ENCODE results near the gene KCND1.

Gene KCND1

GRCh38 chrX:48974574-48974973 is 2.9 kb upstream of the KCND1 start:
- peaks cover 8% of the 10 kb centered on the region for H3K36me3 ChIP-seq (ENCODE audit: insufficient read depth, low read length)
- no peaks in the 10 kb centered on the region for H3K9me3 ChIP-seq (ENCODE audit: low read length)
- no peak overlapping the region for H3K4me3 ChIP-seq (ENCODE audit: low read depth in 1 of 2, low read length in 2 of 2)
- H3K4me1 ChIP-seq (ENCODE audit: insufficient read depth, low read length): peaks cover 7% of the 10 kb centered on the region
- no peak overlapping the region for H3K27ac ChIP-seq (ENCODE audit: low read depth, low read length)
- peaks cover 0 to 17% of the 10 kb centered on the region in 2 donors for H3K27me3 ChIP-seq (ENCODE audit: control insufficient read depth in 1 of 2, insufficient read depth in 2 of 2, low read length in 2 of 2)
- H3K9ac ChIP-seq (ENCODE audit: low read length): no peak overlapping the region

- no peak overlapping the region for H3K9ac ChIP-seq (ENCODE audit: low read length)
- peaks cover 8% of the 10 kb centered on the region for H3K36me3 ChIP-seq (ENCODE audit: insufficient read depth, low read length)
- H3K27me3 ChIP-seq (ENCODE audit: control insufficient read depth in 1 of 2, insufficient read depth in 2 of 2, low read length in 2 of 2): peaks cover 0 to 17% of the 10 kb centered on the region in 2 donors
- peaks cover 7% of the 10 kb centered on the region for H3K4me1 ChIP-seq (ENCODE audit: insufficient read depth, low read length)
- no peak overlapping the region for H3K27ac ChIP-seq (ENCODE audit: low read depth, low read length)
- no peaks in the 10 kb centered on the region for H3K9me3 ChIP-seq (ENCODE audit: low read length)
- no peak overlapping the region for H3K4me3 ChIP-seq (ENCODE audit: low read depth in 1 of 2, low read length in 2 of 2)
Measured at GRCh38 chrX:48974033-48974432, 2.4 kb upstream of the KCND1 start.

GRCh38 chrX:48972220-48973164 is 848 bp upstream of the KCND1 start:
- Histone ChIP-seq H3K27ac (ENCODE audit: low read depth, low read length) (peak overlapping the region; percentile 19), H3K27me3 (ENCODE audit: control insufficient read depth in 1 of 2, insufficient read depth in 2 of 2, low read length in 2 of 2) (peaks cover 0 to 17% of the 10 kb centered on the region in 2 donors), H3K36me3 (ENCODE audit: insufficient read depth, low read length) (no peaks in the 10 kb centered on the region), H3K4me1 (ENCODE audit: insufficient read depth, low read length) (peaks cover 7% of the 10 kb centered on the region), H3K9ac (ENCODE audit: low read length) (peak overlapping the region; percentile 21), H3K9me3 (ENCODE audit: low read length) (no peaks in the 10 kb centered on the region), H3K4me3 (ENCODE audit: low read depth in 1 of 2, low read length in 2 of 2) (peak overlapping the region; percentile 27 to 63)

- Histone ChIP-seq H3K27me3 (ENCODE audit: control insufficient read depth in 1 of 2, insufficient read depth in 2 of 2, low read length in 2 of 2) (peaks cover 0 to 11% of the 10 kb centered on the region in 2 donors), H3K36me3 (ENCODE audit: insufficient read depth, low read length) (no peaks in the 10 kb centered on the region)
Measured at GRCh38 chrX:48969471-48969870, 2.2 kb downstream of the KCND1 start.

GRCh38 chrX:48968377-48968776 is 3.3 kb downstream of the KCND1 start:
- Histone ChIP-seq H3K4me3 (ENCODE audit: low read depth in 1 of 2, low read length in 2 of 2) (no peak overlapping the region), H3K27me3 (ENCODE audit: control insufficient read depth in 1 of 2, insufficient read depth in 2 of 2, low read length in 2 of 2) (peaks cover 0 to 11% of the 10 kb centered on the region in 2 donors), H3K9ac (ENCODE audit: low read length) (no peak overlapping the region), H3K9me3 (ENCODE audit: low read length) (no peaks in the 10 kb centered on the region), H3K36me3 (ENCODE audit: insufficient read depth, low read length) (no peaks in the 10 kb centered on the region), H3K27ac (ENCODE audit: low read depth, low read length) (no peak overlapping the region), H3K4me1 (ENCODE audit: insufficient read depth, low read length) (peaks cover 7% of the 10 kb centered on the region)

More at GRCh38 chrX:48969471-48969870, 2.2 kb downstream of the KCND1 start:
- Histone ChIP-seq H3K27ac (ENCODE audit: low read depth, low read length) (no peak overlapping the region), H3K4me1 (ENCODE audit: insufficient read depth, low read length) (peaks cover 7% of the 10 kb centered on the region), H3K9me3 (ENCODE audit: low read length) (no peaks in the 10 kb centered on the region), H3K4me3 (ENCODE audit: low read depth in 1 of 2, low read length in 2 of 2) (no peak overlapping the region), H3K9ac (ENCODE audit: low read length) (no peak overlapping the region)

GRCh38 chrX:48966796-48967579 is 4.7 kb downstream of the KCND1 start:
- H3K9me3 ChIP-seq (ENCODE audit: low read length): no peaks in the 10 kb centered on the region
- H3K27me3 ChIP-seq (ENCODE audit: control insufficient read depth in 1 of 2, insufficient read depth in 2 of 2, low read length in 2 of 2): peaks cover 0 to 7% of the 10 kb centered on the region in 2 donors
- no peaks in the 10 kb centered on the region for H3K36me3 ChIP-seq (ENCODE audit: insufficient read depth, low read length)
- H3K27ac ChIP-seq (ENCODE audit: low read depth, low read length): no peak overlapping the region
- H3K4me3 ChIP-seq (ENCODE audit: low read depth in 1 of 2, low read length in 2 of 2): no peak overlapping the region
- H3K9ac ChIP-seq (ENCODE audit: low read length): no peak overlapping the region
- H3K4me1 ChIP-seq (ENCODE audit: insufficient read depth, low read length): peaks cover 7% of the 10 kb centered on the region

- Histone ChIP-seq H3K27ac (ENCODE audit: low read depth, low read length) (no peak overlapping the region), H3K27me3 (ENCODE audit: control insufficient read depth in 1 of 2, insufficient read depth in 2 of 2, low read length in 2 of 2) (no peaks in the 10 kb centered on the region), H3K9ac (ENCODE audit: low read length) (no peak overlapping the region), H3K9me3 (ENCODE audit: low read length) (no peaks in the 10 kb centered on the region), H3K4me1 (ENCODE audit: insufficient read depth, low read length) (peaks cover 2% of the 10 kb centered on the region), H3K36me3 (ENCODE audit: insufficient read depth, low read length) (no peaks in the 10 kb centered on the region), H3K4me3 (ENCODE audit: low read depth in 1 of 2, low read length in 2 of 2) (no peak overlapping the region)
Measured at GRCh38 chrX:48965959-48966358, 5.7 kb downstream of the KCND1 start.

- H3K27me3 ChIP-seq (ENCODE audit: control insufficient read depth in 1 of 2, insufficient read depth in 2 of 2, low read length in 2 of 2): no peaks in the 10 kb centered on the region
- H3K9ac ChIP-seq (ENCODE audit: low read length): no peak overlapping the region
- peaks cover 4% of the 10 kb centered on the region for H3K4me1 ChIP-seq (ENCODE audit: insufficient read depth, low read length)
- H3K4me3 ChIP-seq (ENCODE audit: low read depth in 1 of 2, low read length in 2 of 2): no peak overlapping the region
- no peak overlapping the region for H3K27ac ChIP-seq (ENCODE audit: low read depth, low read length)
- H3K36me3 ChIP-seq (ENCODE audit: insufficient read depth, low read length): no peaks in the 10 kb centered on the region
- H3K9me3 ChIP-seq (ENCODE audit: low read length): no peaks in the 10 kb centered on the region
Measured at GRCh38 chrX:48961585-48962091, 10.0 kb downstream of the KCND1 start.

- no peak overlapping the region for H3K27ac ChIP-seq (ENCODE audit: low read depth, low read length)
- H3K4me1 ChIP-seq (ENCODE audit: insufficient read depth, low read length): peaks cover 15% of the 10 kb centered on the region
- H3K9ac ChIP-seq (ENCODE audit: low read length): no peak overlapping the region
- peaks cover 10% of the 10 kb centered on the region for H3K36me3 ChIP-seq (ENCODE audit: insufficient read depth, low read length)
- H3K4me3 ChIP-seq (ENCODE audit: low read depth in 1 of 2, low read length in 2 of 2): no peak overlapping the region
- no peaks in the 10 kb centered on the region for H3K9me3 ChIP-seq (ENCODE audit: low read length)
- no peaks in the 10 kb centered on the region for H3K27me3 ChIP-seq (ENCODE audit: control insufficient read depth in 1 of 2, insufficient read depth in 2 of 2, low read length in 2 of 2)
Measured at GRCh38 chrX:48960291-48960690, 11.4 kb downstream of the KCND1 start.

- peaks cover 15% of the 10 kb centered on the region for H3K36me3 ChIP-seq (ENCODE audit: insufficient read depth, low read length)
- peaks cover 27% of the 10 kb centered on the region for H3K4me1 ChIP-seq (ENCODE audit: insufficient read depth, low read length)
- peak overlapping the region; percentile 27 for H3K9ac ChIP-seq (ENCODE audit: low read length)
- H3K27ac ChIP-seq (ENCODE audit: low read depth, low read length): peak overlapping the region; percentile 90
- H3K4me3 ChIP-seq (ENCODE audit: low read depth in 1 of 2, low read length in 2 of 2): peak overlapping the region; percentile 30 to 46
- no peaks in the 10 kb centered on the region for H3K27me3 ChIP-seq (ENCODE audit: control insufficient read depth in 1 of 2, insufficient read depth in 2 of 2, low read length in 2 of 2)
- no peaks in the 10 kb centered on the region for H3K9me3 ChIP-seq (ENCODE audit: low read length)
Measured at GRCh38 chrX:48958635-48959094, 13.0 kb downstream of the KCND1 start.
